ENCODE data around the gene MYT1.
"Not testable (repeated sequence)": the region's sequence is repeated elsewhere in the genome, so short reads cannot be mapped to it uniquely, and the experiment has no call there.

DNA sequence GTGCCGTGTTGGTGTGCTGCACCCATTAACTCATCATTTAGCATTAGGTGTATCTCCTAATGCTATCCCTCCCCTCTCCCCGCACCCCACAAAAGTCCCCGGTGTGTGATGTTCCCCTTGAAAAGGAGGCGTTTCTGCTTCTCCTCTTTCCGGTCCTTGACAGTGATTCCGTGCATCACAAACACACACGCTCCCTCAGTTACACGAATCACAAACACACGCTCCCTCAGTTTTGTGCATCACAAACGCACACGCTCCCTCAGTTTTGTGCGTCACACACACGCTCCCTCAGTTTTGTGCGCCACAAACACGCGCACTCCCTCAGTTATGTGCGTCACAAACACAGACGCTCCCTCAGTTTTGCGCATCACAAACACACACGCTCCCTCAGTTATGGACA, 29.5 kb upstream of the MYT1 start:
- TF ChIP-seq, protein P1, sequence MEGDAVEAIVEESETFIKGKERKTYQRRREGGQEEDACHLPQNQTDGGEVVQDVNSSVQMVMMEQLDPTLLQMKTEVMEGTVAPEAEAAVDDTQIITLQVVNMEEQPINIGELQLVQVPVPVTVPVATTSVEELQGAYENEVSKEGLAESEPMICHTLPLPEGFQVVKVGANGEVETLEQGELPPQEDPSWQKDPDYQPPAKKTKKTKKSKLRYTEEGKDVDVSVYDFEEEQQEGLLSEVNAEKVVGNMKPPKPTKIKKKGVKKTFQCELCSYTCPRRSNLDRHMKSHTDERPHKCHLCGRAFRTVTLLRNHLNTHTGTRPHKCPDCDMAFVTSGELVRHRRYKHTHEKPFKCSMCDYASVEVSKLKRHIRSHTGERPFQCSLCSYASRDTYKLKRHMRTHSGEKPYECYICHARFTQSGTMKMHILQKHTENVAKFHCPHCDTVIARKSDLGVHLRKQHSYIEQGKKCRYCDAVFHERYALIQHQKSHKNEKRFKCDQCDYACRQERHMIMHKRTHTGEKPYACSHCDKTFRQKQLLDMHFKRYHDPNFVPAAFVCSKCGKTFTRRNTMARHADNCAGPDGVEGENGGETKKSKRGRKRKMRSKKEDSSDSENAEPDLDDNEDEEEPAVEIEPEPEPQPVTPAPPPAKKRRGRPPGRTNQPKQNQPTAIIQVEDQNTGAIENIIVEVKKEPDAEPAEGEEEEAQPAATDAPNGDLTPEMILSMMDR (conservative IDR thresholded peaks at IDR 0.05) = not testable (repeated sequence)
- TF ChIP-seq ZFX (IDR thresholded peaks at IDR 0.05) = not testable (repeated sequence)
